GM23338 (cell line): ENCODE data around the gene COL18A1. TPM values are rescaled to one million over a fixed set of nuclear protein-coding genes. Genes with fewer than 3 reads are reported as not detected.

Experiments used
- ATAC-seq: fragments of 200-7000 bp; cut with Tn5 transposase; 3 replicates; pipeline ENCODE4 v1.9.1; 2020
- DNase-seq: peaks from one replicate; pipeline ENCODE4 v3.0.0-alpha.2; 2015; ENCODE audit warnings: low spot score
- H2AFZ ChIP-seq: fragments of 200-600 bp; sonication (generic); 2 replicates; pipeline ENCODE4 v1.8.0; 2016; ENCODE audit warnings: antibody characterized with exemption, mild to moderate bottlenecking, moderate library complexity
- H3F3A ChIP-seq: fragments of 200-600 bp; sonication (generic); replicated peaks from 2 replicates; pipeline ENCODE4 v1.8.0; 2017; ENCODE audit warnings: antibody characterized with exemption, mixed run types, low read depth
- H3K27ac ChIP-seq: fragments of 200-600 bp; sonication (generic); 2 replicates; pipeline ENCODE4 v1.6.1; 2016; ENCODE audit warnings: low read depth
- H3K27me3 ChIP-seq: fragments of 200-600 bp; sonication (generic); 2 replicates; pipeline ENCODE4 v1.8.0; 2016; ENCODE audit warnings: mild to moderate bottlenecking, mixed run types, moderate library complexity; ENCODE audit not compliant: insufficient read depth
- H3K36me3 ChIP-seq: fragments of 200-600 bp; sonication (generic); 2 replicates; pipeline ENCODE4 v1.8.0; 2016; ENCODE audit warnings: mild to moderate bottlenecking; ENCODE audit not compliant: insufficient read depth
- H3K4me1 ChIP-seq: fragments of 200-600 bp; sonication (generic); 2 replicates; pipeline ENCODE4 v1.8.0; 2016; ENCODE audit warnings: mild to moderate bottlenecking, moderate library complexity; ENCODE audit not compliant: insufficient read depth
- H3K4me2 ChIP-seq: fragments of 200-600 bp; sonication (generic); 2 replicates; pipeline ENCODE4 v1.7.1; 2017; ENCODE audit warnings: mixed run types
- H3K4me3 ChIP-seq: fragments of 200-600 bp; sonication (generic); 2 replicates; pipeline ENCODE4 v1.6.1; 2016; ENCODE audit warnings: mixed run types
- H3K79me2 ChIP-seq: fragments of 200-600 bp; sonication (generic); replicated peaks from 2 replicates; pipeline ENCODE4 v1.8.0; 2017; ENCODE audit warnings: mild to moderate bottlenecking; ENCODE audit not compliant: insufficient read depth
- H3K9me2 ChIP-seq: fragments of 200-600 bp; sonication (generic); 2 replicates; pipeline ENCODE4 v1.8.0; 2017; ENCODE audit not compliant: insufficient read depth
- H4K20me1 ChIP-seq: fragments of 200-600 bp; sonication (generic); replicated peaks from 2 replicates; pipeline ENCODE4 v1.8.0; 2017; ENCODE audit warnings: mild to moderate bottlenecking; ENCODE audit not compliant: insufficient read depth
- H3K27ac Mint-ChIP-seq: 2 replicates; pipeline ENCODE4 v1.8.0; 2020; ENCODE audit warnings: inconsistent platforms, mild to moderate bottlenecking, moderate library complexity, mixed read lengths
- H3K27me3 Mint-ChIP-seq: 3 replicates; pipeline ENCODE4 v1.8.0; 2022; ENCODE audit warnings: low read depth, mild to moderate bottlenecking, moderate library complexity, mixed read lengths, inconsistent platforms; ENCODE audit not compliant: insufficient read depth, poor library complexity
- H3K36me3 Mint-ChIP-seq: 3 replicates; pipeline ENCODE4 v1.8.0; 2021; ENCODE audit warnings: low read depth, mild to moderate bottlenecking, inconsistent platforms, moderate library complexity, mixed read lengths
- H3K4me1 Mint-ChIP-seq: 3 replicates; pipeline ENCODE4 v1.8.0; 2020; ENCODE audit warnings: mild to moderate bottlenecking, inconsistent platforms, mixed read lengths
- H3K4me3 Mint-ChIP-seq: 3 replicates; pipeline ENCODE4 v1.8.0; 2021; ENCODE audit warnings: moderate library complexity, mild to moderate bottlenecking, inconsistent platforms, mixed read lengths
- H3K9me3 Mint-ChIP-seq: 3 replicates; pipeline ENCODE4 v1.8.0; 2020; ENCODE audit warnings: moderate library complexity, mild to moderate bottlenecking, inconsistent platforms, mixed read lengths
- CREB1 ChIP-seq: fragments of 250-450 bp; sonication (Bioruptor Pico); IDR thresholded peaks from 2 replicates; pipeline ENCODE4 v1.5.0; 2020; ENCODE audit warnings: low read depth, mild to moderate bottlenecking, moderate library complexity
- CTCF ChIP-seq, 2 experiments: fragments of 200-600 bp in 1 of 2; sonication (generic) in 1 of 2; conservative IDR thresholded peaks; 2 replicates each; pipeline versions ENCODE4 v1.5.1 to v1.6.1; 2016 to 2017; ENCODE audit warnings: antibody characterized with exemption in 2 of 2, low read depth in 2 of 2, mild to moderate bottlenecking in 2 of 2, moderate library complexity in 1 of 2
- ETS1 ChIP-seq: IDR thresholded peaks from 2 replicates; pipeline ENCODE4 v1.6.1; 2016; ENCODE audit warnings: antibody characterized with exemption
- EZH2phosphoT487 ChIP-seq: fragments of 200-600 bp; sonication (generic); IDR thresholded peaks from one replicate; pipeline ENCODE4 v1.8.1; 2018; ENCODE audit warnings: antibody characterized with exemption; ENCODE audit not compliant: unreplicated experiment
- JUNB ChIP-seq: IDR thresholded peaks from one replicate; pipeline ENCODE4 v1.6.1; 2016; ENCODE audit warnings: antibody characterized with exemption; ENCODE audit not compliant: unreplicated experiment
- NANOG ChIP-seq: IDR thresholded peaks from 2 replicates; pipeline ENCODE4 v1.6.1; 2016; ENCODE audit warnings: antibody characterized with exemption, borderline replicate concordance
- POLR2AphosphoS5 ChIP-seq: IDR thresholded peaks from 2 replicates; pipeline ENCODE4 v1.6.1; 2016; ENCODE audit warnings: antibody characterized with exemption, low read depth
- REST ChIP-seq: IDR thresholded peaks from one replicate; pipeline ENCODE4 v1.6.1; 2018; ENCODE audit warnings: antibody characterized with exemption; ENCODE audit not compliant: unreplicated experiment
- STAT1 ChIP-seq: IDR thresholded peaks from one replicate; pipeline ENCODE4 v1.6.1; 2016; ENCODE audit warnings: antibody characterized with exemption; ENCODE audit not compliant: unreplicated experiment
- ZNF331 ChIP-seq: fragments of 250-450 bp; sonication (Bioruptor Pico); IDR thresholded peaks from 2 replicates; pipeline ENCODE4 v1.5.0; 2020; ENCODE audit warnings: low read depth, mild to moderate bottlenecking, moderate library complexity
- ZNF462 ChIP-seq: fragments of 250-450 bp; sonication (Bioruptor Pico); IDR thresholded peaks from 2 replicates; pipeline ENCODE4 v1.5.0; 2020; ENCODE audit warnings: mild to moderate bottlenecking, moderate library complexity
- polyA plus RNA-seq: library from polyadenylated mRNA; unstranded; fragments of >200 nt; fragmentation: Nextera tagmentation; extraction: Ambion mirVana; gene quantifications from 2 replicates; pipeline ENCODE4 v1.2.1, GENCODE V29; 2016
- total RNA-seq: library from RNA; depleted of rRNA; stranded (reverse); fragments of >200 nt; shearing (Covaris generic); gene quantifications from 2 replicates; pipeline ENCODE4 v1.2.3, GENCODE V29; 2014

COL18A1 gene
- total and polyA plus RNA-seq, 2 experiments from 2014 or later, result 38.4 to 430 TPM

GRCh38 chr21:45486443-45487160, 81.6 kb downstream of the COL18A1 start:
- DNase-seq (no peak), ATAC-seq (no peak)
- peaks cover 7% of the 10 kb centered on the region for H3F3A ChIP-seq
- no peaks in the 10 kb centered on the region for H3K27me3 ChIP-seq
- no peak for TF ChIP-seq NANOG
- TF ChIP-seq ZNF331, result no peak
- TF ChIP-seq ETS1, result no peak
- TF ChIP-seq ZNF462 (CRISPR knock-in tag), result no peak
- TF ChIP-seq CREB1 (CRISPR knock-in tag), result no peak
- TF ChIP-seq JUNB, result no peak
- no peak; the same call in 1 of the 2 replicates for TF ChIP-seq POLR2AphosphoS5
- TF ChIP-seq CTCF (conservative IDR thresholded peaks at IDR 0.05; ENCODE audit: low read depth in 2 of 2), result no peak
- TF ChIP-seq STAT1, result no peak
- TF ChIP-seq EZH2phosphoT487, result no peak
- no peak for TF ChIP-seq REST
- H3K27ac ChIP-seq, result no peak overlapping the region
- H3K79me2 ChIP-seq, result no peaks in the 10 kb centered on the region
- H4K20me1 ChIP-seq, result no peaks in the 10 kb centered on the region; the same call in none of the 2 replicates
- H2AFZ ChIP-seq, result no peak overlapping the region
- peaks cover 46% of the 10 kb centered on the region for H3K36me3 Mint-ChIP-seq
- H3K4me3 Mint-ChIP-seq, result no peak overlapping the region
- no peaks in the 10 kb centered on the region for H3K9me2 ChIP-seq
- peaks cover 21% of the 10 kb centered on the region for H3K4me1 Mint-ChIP-seq
- no peaks in the 10 kb centered on the region for H3K9me3 Mint-ChIP-seq
- no peak overlapping the region for H3K4me3 ChIP-seq
- no peak overlapping the region for H3K4me2 ChIP-seq
- H3K27ac Mint-ChIP-seq, result no peak overlapping the region
- peaks cover 10% of the 10 kb centered on the region for H3K4me1 ChIP-seq
- H3K27me3 Mint-ChIP-seq, result peaks cover 4% of the 10 kb centered on the region
- H3K36me3 ChIP-seq, result no peaks in the 10 kb centered on the region; the same call in none of the 2 replicates
